Prostate gland (tissue), 2 donors: ENCODE data around the gene MPI.

Experiments
- POLR2AphosphoS5 ChIP-seq: sonication (generic); formaldehyde crosslinking; IDR thresholded peaks from one replicate; pipeline ENCODE4 v1.6.1; 2017; ENCODE audit warnings: antibody characterized with exemption
- TF ChIP-seq, protein P1 (sequence below), 4 experiments: fragments of 200-600 bp in 2 of 4; fragments of 450-650 bp in 2 of 4; sonication (generic) in 2 of 4; IDR thresholded peaks; 1 replicate in 3 of 4; 2 replicates in 1 of 4; pipeline ENCODE4 v1.5.1; 2016 to 2019; ENCODE audit warnings: antibody characterized with exemption in 4 of 4, mild to moderate bottlenecking in 2 of 4, moderate library complexity in 2 of 4

DNA sequence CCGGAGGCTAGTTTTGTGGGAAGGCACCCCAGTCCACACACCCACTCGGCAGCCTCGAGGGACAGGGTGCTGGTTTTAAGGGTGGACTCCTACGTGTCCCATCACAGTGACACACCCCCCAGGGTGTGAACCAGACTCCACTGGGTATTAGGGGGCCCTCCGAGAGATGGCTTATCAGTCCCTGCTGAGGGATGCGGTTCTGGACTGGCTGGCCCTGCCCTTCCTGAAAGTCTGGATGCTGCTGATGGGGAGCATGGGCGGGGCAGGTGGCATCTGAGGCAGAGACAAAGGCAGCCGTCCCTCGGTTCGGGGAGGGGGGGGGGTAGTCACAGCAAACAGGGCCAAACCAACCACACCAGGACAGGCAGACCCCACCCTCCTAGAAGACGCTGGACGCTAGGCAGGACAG, 45.9 kb upstream of the MPI start:
- TF ChIP-seq, protein P1, sequence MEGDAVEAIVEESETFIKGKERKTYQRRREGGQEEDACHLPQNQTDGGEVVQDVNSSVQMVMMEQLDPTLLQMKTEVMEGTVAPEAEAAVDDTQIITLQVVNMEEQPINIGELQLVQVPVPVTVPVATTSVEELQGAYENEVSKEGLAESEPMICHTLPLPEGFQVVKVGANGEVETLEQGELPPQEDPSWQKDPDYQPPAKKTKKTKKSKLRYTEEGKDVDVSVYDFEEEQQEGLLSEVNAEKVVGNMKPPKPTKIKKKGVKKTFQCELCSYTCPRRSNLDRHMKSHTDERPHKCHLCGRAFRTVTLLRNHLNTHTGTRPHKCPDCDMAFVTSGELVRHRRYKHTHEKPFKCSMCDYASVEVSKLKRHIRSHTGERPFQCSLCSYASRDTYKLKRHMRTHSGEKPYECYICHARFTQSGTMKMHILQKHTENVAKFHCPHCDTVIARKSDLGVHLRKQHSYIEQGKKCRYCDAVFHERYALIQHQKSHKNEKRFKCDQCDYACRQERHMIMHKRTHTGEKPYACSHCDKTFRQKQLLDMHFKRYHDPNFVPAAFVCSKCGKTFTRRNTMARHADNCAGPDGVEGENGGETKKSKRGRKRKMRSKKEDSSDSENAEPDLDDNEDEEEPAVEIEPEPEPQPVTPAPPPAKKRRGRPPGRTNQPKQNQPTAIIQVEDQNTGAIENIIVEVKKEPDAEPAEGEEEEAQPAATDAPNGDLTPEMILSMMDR (IDR thresholded peaks at IDR 0.05) = no peak
- TF ChIP-seq POLR2AphosphoS5 = no peak
